Uterus (tissue), 2 donors: ENCODE data around the gene OTOP1.

Experiments used
- CTCF ChIP-seq, 4 experiments: fragments of 200-600 bp in 2 of 4; fragments of 450-650 bp in 2 of 4; sonication (generic) in 2 of 4; IDR thresholded peaks; one replicate each; pipeline ENCODE4 v1.5.1; 2016 to 2019; ENCODE audit warnings: antibody characterized with exemption in 4 of 4, mild to moderate bottlenecking in 2 of 4, moderate library complexity in 1 of 4
- POLR2A ChIP-seq, 2 donors: fragments of 450-650 bp; IDR thresholded peaks; one replicate each; pipeline ENCODE4 v1.6.1; 2016; ENCODE audit warnings: antibody characterized with exemption in 2 of 2, mild to moderate bottlenecking in 1 of 2, moderate library complexity in 1 of 2

GRCh38 chr4:4170596-4171150 lies 56.1 kb downstream of the OTOP1 start:
- TF ChIP-seq CTCF (IDR thresholded peaks at IDR 0.05) (no peak), POLR2A (IDR thresholded peaks at IDR 0.05) (no peak)
